Ectodermal cell (in vitro differentiated cells): ENCODE measurements around the gene NTPCR.

Experiments used
- H3K27ac ChIP-seq: 2 replicates; pipeline ENCODE4 v1.7.0; 2013; ENCODE audit warnings: mild to moderate bottlenecking, low read depth, low read length; ENCODE audit not compliant: insufficient read depth, poor library complexity, severe bottlenecking
- H3K27me3 ChIP-seq: 2 replicates; pipeline ENCODE4 v1.7.0; 2013; ENCODE audit warnings: mild to moderate bottlenecking, low read length; ENCODE audit not compliant: insufficient read depth, control insufficient read depth, poor library complexity, severe bottlenecking
- H3K36me3 ChIP-seq: one replicate; pipeline ENCODE4 v1.7.0; 2013; ENCODE audit warnings: low read length; ENCODE audit not compliant: control insufficient read depth, insufficient read depth
- H3K4me1 ChIP-seq: one replicate; pipeline ENCODE4 v1.7.0; 2013; ENCODE audit warnings: low read length; ENCODE audit not compliant: control insufficient read depth, insufficient read depth
- H3K4me3 ChIP-seq: 2 replicates; pipeline ENCODE4 v1.7.0; 2013; ENCODE audit warnings: low read depth, low read length, control low read depth; ENCODE audit not compliant: insufficient read depth
- H3K9me3 ChIP-seq: 2 replicates; pipeline ENCODE4 v1.7.0; 2013; ENCODE audit warnings: mild to moderate bottlenecking, low read length, moderate library complexity; ENCODE audit not compliant: control insufficient read depth
- WGBS, 2 experiments: methylation state at CpG; one replicate each; pipeline ENCODE4 v1.1.7; 2013; ENCODE audit warnings: missing lambda C conversion rate in 2 of 2; 5-methylcytosine and 5-hydroxymethylcytosine counted together

The NTPCR gene

DNA sequence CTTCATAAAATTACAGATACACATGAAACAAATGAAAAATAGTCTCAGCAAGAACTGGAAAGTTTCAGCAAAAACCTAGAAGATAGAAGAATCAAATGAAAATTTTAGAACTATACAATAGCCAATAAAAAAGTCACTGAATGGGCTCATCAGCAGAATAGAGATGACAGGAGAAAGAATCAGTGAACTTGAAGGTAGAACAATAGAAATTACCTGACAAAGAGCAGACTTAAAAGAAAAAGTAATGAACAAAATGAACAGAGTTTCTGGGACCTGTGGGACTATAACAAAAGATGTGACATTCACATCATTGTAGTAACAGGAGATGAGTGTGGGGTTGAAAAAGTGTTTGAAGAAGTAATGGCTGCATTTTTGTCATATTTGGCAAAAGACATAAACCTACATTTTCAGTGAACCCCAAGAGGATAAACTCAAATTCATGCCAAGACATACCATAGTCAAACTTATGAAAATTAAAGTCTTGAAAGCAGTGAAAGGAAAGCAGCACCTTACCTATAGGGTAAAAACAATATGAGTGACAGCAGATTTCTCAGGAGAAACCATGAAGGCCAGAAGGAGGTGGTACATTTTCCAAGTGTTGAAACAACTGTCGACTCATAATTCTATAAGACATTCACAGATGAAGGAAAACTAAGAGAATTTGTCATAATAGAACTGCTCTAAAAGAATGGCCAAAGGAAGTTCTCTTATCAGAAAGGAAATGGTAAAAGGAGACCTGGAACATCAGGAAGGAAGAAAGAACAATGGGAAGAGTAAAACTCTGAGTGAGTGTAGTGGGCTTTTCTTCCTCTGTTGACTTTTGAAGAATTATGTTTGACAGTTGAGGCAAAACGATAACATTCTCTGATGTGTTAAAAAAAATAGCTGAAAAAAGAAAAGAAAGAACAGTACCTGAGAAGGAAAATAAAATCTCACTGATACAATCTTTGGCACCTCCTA lies 23.5 kb downstream of the NTPCR start:
- no peak overlapping the region for H3K27ac ChIP-seq
- H3K4me3 ChIP-seq = no peak overlapping the region
- 86 to 100% methylated on average over 1 to 2 of the region's 2 CpGs for WGBS, 2 experiments
- H3K27me3 ChIP-seq = no peaks in the 10 kb centered on the region
- peaks cover 50% of the 10 kb centered on the region for H3K36me3 ChIP-seq
- H3K9me3 ChIP-seq = no peaks in the 10 kb centered on the region
- no peaks in the 10 kb centered on the region for H3K4me1 ChIP-seq

DNA sequence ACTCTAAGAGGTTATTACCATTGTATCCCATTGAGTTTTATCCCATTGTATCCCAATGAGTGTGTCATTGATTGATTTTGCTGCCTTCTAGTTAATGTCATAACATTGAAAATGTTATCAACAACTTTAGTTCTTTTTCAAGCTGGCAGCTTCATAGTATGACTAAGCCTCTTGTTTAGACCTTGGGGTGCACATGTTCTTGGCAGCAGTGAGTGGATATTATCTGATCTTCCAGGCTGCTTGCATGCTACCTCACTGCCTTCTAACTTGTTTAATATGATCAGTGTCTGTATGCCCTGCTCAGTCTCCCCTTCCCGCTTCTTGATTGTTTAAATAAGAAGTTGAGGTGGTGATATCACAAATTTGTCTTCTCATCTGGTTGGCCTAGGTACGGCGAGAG lies 24.6 kb downstream of the NTPCR start:
- Histone ChIP-seq H3K36me3 (peaks cover 50% of the 10 kb centered on the region), H3K9me3 (no peaks in the 10 kb centered on the region), H3K27ac (no peak overlapping the region), H3K4me3 (no peak overlapping the region), H3K4me1 (no peaks in the 10 kb centered on the region), H3K27me3 (no peaks in the 10 kb centered on the region)
- WGBS, 2 experiments = 95 to 98% methylated on average over 3 of the region's 3 CpGs

DNA sequence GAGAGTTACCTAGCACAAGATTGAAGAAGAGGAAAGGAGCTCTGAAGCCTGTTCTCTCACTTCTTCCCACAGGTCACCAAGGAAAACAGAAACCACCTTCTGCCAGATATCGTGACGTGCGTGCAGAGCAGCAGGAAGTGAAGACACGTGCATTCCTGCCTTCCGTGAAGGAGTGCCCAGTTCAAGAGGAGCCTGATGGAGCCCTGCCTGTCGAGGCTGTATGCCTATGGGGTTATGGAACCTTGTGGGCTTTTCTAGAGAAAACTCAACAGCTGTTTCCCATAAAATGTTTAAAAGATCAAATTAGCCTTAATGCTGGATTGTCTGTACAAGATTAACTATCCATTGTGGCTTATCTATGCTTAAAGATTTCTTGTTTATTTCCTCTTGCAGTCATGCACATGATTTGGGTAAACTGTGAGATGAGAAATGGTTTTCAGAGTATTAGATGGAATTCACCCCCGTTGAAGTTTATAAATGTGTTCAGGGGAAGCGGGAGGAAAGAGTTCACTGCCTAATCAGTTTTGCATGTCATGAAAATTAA lies 27.8 kb downstream of the NTPCR start:
- WGBS, 2 experiments = 95% methylated on average over 8 of the region's 8 CpGs

DNA sequence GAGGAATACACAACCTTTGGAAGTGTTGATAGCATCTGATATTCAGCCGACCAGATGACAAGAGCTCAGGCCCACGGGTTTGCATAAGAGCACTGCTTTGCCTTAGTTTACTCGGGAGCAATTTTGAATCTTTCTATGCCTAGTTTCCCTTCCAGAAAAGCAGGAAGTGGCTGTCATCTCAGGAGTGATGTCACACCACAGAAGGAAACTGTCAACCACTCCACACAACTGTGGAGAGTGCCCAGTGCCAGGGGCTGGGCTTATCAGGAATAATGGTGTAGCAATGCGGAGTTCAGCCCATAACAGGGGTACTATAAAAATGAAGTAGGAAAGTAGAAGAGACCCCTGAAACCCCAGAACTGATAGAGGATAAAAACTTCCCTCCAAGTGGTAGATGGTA lies 28.4 kb downstream of the NTPCR start:
- no peaks in the 10 kb centered on the region for H3K4me1 ChIP-seq
- no peak overlapping the region for H3K4me3 ChIP-seq
- H3K27me3 ChIP-seq = no peaks in the 10 kb centered on the region
- H3K27ac ChIP-seq = no peak overlapping the region
- H3K36me3 ChIP-seq = peaks cover 18% of the 10 kb centered on the region
- WGBS, 2 experiments = 93 to 94% methylated on average over 4 of the region's 4 CpGs
- H3K9me3 ChIP-seq = no peaks in the 10 kb centered on the region

More for the DNA sequence above, 27.8 kb downstream of the NTPCR start:
- Histone ChIP-seq H3K9me3 (no peaks in the 10 kb centered on the region), H3K27me3 (no peaks in the 10 kb centered on the region), H3K36me3 (peaks cover 25% of the 10 kb centered on the region), H3K4me1 (no peaks in the 10 kb centered on the region), H3K4me3 (no peak overlapping the region), H3K27ac (no peak overlapping the region)

DNA sequence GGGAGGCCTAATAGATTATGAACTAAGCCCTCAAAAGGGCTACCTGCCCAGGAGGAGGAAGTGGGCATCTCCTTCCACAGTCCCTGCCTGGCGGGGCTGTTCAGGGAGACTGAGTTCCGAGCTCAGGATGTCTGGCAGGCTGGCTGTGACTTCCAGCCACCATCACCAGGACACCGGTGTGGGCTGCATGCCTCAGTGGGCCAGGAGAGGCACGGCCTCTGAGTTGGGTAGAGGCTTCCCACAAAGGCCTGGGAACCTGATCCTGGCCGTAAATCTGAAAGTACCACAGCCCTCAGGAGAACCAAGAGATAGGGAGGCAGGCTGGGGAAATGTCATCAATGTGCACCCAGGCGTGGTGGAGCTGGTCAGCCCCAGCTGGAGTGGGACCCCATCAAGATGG lies 29.1 kb downstream of the NTPCR start:
- H3K4me1 ChIP-seq = no peaks in the 10 kb centered on the region
- no peak overlapping the region for H3K4me3 ChIP-seq
- no peaks in the 10 kb centered on the region for H3K9me3 ChIP-seq
- peaks cover 11% of the 10 kb centered on the region for H3K36me3 ChIP-seq
- H3K27ac ChIP-seq = no peak overlapping the region
- no peaks in the 10 kb centered on the region for H3K27me3 ChIP-seq
- WGBS, 2 experiments = 94 to 95% methylated on average over 6 of the region's 6 CpGs

DNA sequence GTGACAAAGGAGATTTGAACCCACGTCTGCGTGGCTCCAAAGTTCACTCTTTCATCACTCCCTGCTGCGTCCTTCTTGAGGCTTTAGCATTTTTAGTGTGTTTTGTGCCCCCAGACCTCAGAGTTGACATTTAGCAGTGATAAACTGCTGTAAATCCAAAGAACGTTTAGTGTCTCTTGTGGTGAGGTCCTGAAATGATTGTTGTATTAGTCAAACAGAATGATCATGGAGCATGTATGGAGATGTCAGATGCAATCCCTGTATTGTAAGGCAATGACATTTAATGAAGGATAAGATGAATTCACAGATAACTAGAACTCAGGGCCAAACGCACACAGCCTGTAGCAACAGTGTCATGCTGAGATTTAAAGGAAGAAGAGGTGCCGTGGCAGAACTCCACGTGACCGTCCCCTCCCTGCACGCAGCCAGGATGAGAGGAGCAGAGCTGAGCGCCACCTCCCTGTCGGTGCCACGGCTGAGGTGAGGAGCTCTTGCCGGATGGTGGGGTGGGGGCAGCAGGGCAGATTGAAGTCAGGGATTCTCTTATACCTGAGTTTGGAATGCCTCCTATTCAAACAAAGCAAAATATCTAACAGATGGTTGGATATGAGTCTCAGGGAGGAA lies 30.1 kb downstream of the NTPCR start:
- 80 to 83% methylated on average over 13 of the region's 13 CpGs for WGBS, 2 experiments
- Histone ChIP-seq H3K27ac (no peak overlapping the region), H3K27me3 (no peaks in the 10 kb centered on the region), H3K36me3 (peaks cover 10% of the 10 kb centered on the region), H3K4me1 (no peaks in the 10 kb centered on the region), H3K9me3 (no peaks in the 10 kb centered on the region), H3K4me3 (no peak overlapping the region)

DNA sequence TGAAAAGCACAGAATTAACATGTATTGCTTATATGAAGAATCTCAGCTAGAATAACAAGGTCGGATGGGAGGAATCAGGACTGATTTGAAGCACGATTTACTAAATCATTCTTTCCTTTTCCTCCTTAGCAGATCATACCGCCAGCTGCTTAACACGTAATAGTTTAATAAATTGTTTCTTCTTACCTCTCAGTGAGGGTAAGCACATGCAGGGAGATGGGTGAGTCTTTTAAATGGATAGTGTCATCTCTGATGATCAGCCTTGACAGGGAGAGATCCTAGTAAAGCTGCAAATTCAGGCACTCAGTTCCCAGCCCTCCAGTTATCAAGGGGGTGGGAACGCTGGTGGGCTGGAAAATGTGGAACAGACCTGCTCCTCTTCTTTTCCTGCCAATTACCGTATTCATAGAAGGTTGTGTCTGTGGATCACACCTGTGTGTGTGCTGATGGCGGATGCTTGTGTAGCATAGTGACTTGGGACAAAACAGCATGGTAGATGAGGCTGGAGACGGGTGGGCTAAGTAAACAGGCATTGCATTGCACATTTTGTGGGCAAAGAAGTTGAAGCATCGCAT lies 30.7 kb downstream of the NTPCR start:
- H3K36me3 ChIP-seq = peaks cover 10% of the 10 kb centered on the region
- no peak overlapping the region for H3K27ac ChIP-seq
- 91 to 98% methylated on average over 8 to 9 of the region's 9 CpGs for WGBS, 2 experiments
- H3K27me3 ChIP-seq = no peaks in the 10 kb centered on the region
- H3K9me3 ChIP-seq = no peaks in the 10 kb centered on the region
- no peak overlapping the region for H3K4me3 ChIP-seq
- H3K4me1 ChIP-seq = no peaks in the 10 kb centered on the region

DNA sequence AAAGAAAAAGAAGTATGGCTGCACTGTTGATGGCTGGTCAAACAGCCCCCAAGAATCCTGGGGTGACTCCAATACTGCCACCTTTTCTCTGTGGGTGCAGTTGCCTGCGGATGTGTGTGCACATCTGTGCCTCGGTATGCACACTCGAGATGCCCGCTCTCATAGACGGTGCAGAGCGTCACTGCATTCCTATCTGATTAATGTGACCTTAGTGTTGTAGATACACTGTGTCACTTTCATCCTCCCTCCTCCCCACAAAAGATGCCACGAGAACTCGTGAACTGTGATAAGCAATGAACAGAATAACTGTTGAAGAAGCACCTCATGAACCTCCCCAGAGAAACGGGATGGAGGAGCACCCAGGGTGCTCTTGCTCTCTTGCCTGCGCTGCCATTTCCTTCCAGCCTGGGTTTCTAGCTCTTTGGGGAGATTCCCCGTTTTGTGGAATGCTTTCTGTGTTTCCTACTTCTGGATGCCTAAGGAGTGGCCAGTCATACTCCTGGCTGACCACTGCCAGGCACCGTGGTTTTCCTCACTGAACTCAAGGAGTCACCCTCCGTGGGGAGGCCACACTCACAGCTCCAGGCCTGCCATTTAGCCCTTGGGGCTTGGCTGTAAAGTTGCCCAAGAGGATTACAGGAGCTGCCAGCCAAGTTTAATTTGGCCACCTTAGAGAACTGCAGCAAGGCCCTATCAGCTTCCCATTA lies 32.0 kb downstream of the NTPCR start:
- H3K27ac ChIP-seq = no peak overlapping the region
- 95% methylated on average over 13 of the region's 13 CpGs for WGBS, 2 experiments
- H3K4me1 ChIP-seq = no peaks in the 10 kb centered on the region
- H3K36me3 ChIP-seq = no peaks in the 10 kb centered on the region
- no peaks in the 10 kb centered on the region for H3K27me3 ChIP-seq
- H3K9me3 ChIP-seq = no peaks in the 10 kb centered on the region
- H3K4me3 ChIP-seq = no peak overlapping the region

DNA sequence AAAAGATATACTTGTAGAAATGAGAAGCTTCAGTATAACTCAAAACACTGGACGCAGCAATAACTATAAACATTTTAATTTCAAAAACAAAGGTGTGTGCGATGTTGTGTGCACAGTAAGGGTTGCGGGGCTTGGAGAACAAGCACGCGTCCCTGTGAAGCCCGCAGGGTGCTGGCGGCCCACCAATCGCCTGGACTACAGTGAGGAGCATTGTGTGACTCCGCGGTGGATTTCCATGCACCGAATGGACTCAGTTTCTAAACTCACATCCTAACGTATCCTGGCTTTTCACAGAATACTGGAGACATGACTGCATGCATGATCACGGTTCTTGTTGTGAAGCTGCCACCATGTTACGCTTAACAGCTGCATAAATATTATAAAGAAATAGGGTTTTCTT lies 33.0 kb downstream of the NTPCR start:
- H3K4me1 ChIP-seq = no peaks in the 10 kb centered on the region
- no peak overlapping the region for H3K27ac ChIP-seq
- H3K4me3 ChIP-seq = no peak overlapping the region
- H3K9me3 ChIP-seq = no peaks in the 10 kb centered on the region
- WGBS, 2 experiments = 95 to 96% methylated on average over 13 to 14 of the region's 14 CpGs
- no peaks in the 10 kb centered on the region for H3K36me3 ChIP-seq
- H3K27me3 ChIP-seq = no peaks in the 10 kb centered on the region
